GM19463 (cell line): ENCODE measurements around the gene CYP8B1.

ENCODE experiments used
- ATAC-seq: cut with Tn5 transposase; IDR thresholded peaks from one replicate; pipeline ENCODE4 v1.9.1; 2021; ENCODE audit warnings: mild to moderate bottlenecking, moderate library complexity; ENCODE audit not compliant: unreplicated experiment

CYP8B1 gene

GRCh38 chr3:42875325-42876151 lies at the start of gene CYP8B1:
CYP8B1 (minus strand) TSS chr3:42875879; CDS start chr3:42875816, 63 bp downstream.
- ATAC-seq = no peak

GRCh38 chr3:42923606-42924005 lies 47.9 kb upstream of the CYP8B1 start:
- ATAC-seq = no peak

- no peak for ATAC-seq
Observed at GRCh38 chr3:42914771-42915515, 39.3 kb upstream of the CYP8B1 start.

- no peak for ATAC-seq
Observed at GRCh38 chr3:42911551-42911950, 35.9 kb upstream of the CYP8B1 start.

- ATAC-seq = no peak
Observed at GRCh38 chr3:42908675-42909074, 33.0 kb upstream of the CYP8B1 start.

- ATAC-seq = no peak
Observed at GRCh38 chr3:42906848-42907183, 31.1 kb upstream of the CYP8B1 start.

- ATAC-seq = no peak
Observed at GRCh38 chr3:42906070-42906847, 30.6 kb upstream of the CYP8B1 start, which contains the start of gene ZNF662. ZNF662 (plus strand) TSS chr3:42906142; CDS start chr3:42908115, 1,973 bp downstream.

GRCh38 chr3:42905740-42906069 lies 30.0 kb upstream of the CYP8B1 start:
- no peak for ATAC-seq

- ATAC-seq = no peak
Observed at GRCh38 chr3:42904076-42904475, 28.4 kb upstream of the CYP8B1 start.

GRCh38 chr3:42902257-42902656 lies 26.6 kb upstream of the CYP8B1 start:
- ATAC-seq = no peak

GRCh38 chr3:42901073-42901415 lies 25.4 kb upstream of the CYP8B1 start:
- ATAC-seq = no peak

GRCh38 chr3:42900226-42901072 lies 24.8 kb upstream of the CYP8B1 start:
- ATAC-seq = no peak

- ATAC-seq = no peak
Observed at GRCh38 chr3:42898896-42899675, 23.4 kb upstream of the CYP8B1 start.

- ATAC-seq = no peak
Observed at GRCh38 chr3:42895580-42895868, 19.8 kb upstream of the CYP8B1 start.

GRCh38 chr3:42894698-42895579 lies 19.3 kb upstream of the CYP8B1 start:
- no peak for ATAC-seq

- no peak for ATAC-seq
Observed at GRCh38 chr3:42892807-42893206, 17.1 kb upstream of the CYP8B1 start.

- no peak for ATAC-seq
Observed at GRCh38 chr3:42892169-42892568, 16.5 kb upstream of the CYP8B1 start.

- no peak for ATAC-seq
Observed at GRCh38 chr3:42891042-42891441, 15.4 kb upstream of the CYP8B1 start.

- no peak for ATAC-seq
Observed at GRCh38 chr3:42887084-42887483, 11.4 kb upstream of the CYP8B1 start.
